B cell (primary cell): ENCODE results near the gene LHPP. TPM values are rescaled to one million over a fixed set of nuclear protein-coding genes. Genes with fewer than 3 reads are reported as not detected.

Experiments
- ATAC-seq: fragments of 200-7000 bp; cut with Tn5 transposase; one replicate; pipeline ENCODE4 v1.10.0; 2021; ENCODE audit warnings: low read depth, mild to moderate bottlenecking, moderate number of reproducible peaks, moderate library complexity
- CTCF ChIA-PET: fragments of 350-600 bp; sonication (Branson Sonifier 250); formaldehyde crosslinking; loops from one replicate; lab custom pipeline; 2021; ENCODE audit warnings: antibody characterized with exemption, inconsistent platforms; lab: Charles Lee
- POLR2A ChIA-PET: fragments of 350-600 bp; sonication (Branson Sonifier 250); formaldehyde crosslinking; loops from one replicate; lab custom pipeline; 2021; ENCODE audit warnings: antibody characterized with exemption; lab: Charles Lee
- DNase-seq: peaks from one replicate; pipeline ENCODE4 v3.0.0; 2013
- H2AFZ ChIP-seq: 2 replicates; pipeline ENCODE4 v1.6.1; 2012; ENCODE audit warnings: mild to moderate bottlenecking, low read depth, low read length; ENCODE audit not compliant: insufficient read depth, poor library complexity, severe bottlenecking
- H3K27ac ChIP-seq, 2 donors: 1 replicate in 1 of 2; 2 replicates in 1 of 2; pipeline ENCODE4 v1.5.1; 2012 to 2013; ENCODE audit warnings: low read length in 2 of 2, mild to moderate bottlenecking in 2 of 2, moderate library complexity in 1 of 2
- H3K27me3 ChIP-seq, 4 experiments: fragments of 200-600 bp in 1 of 4; sonication (generic) in 1 of 4; replicated peaks in 1 of 4; 1 replicate in 2 of 4; 2 replicates in 2 of 4; pipeline versions ENCODE4 v1.6.1 to v1.7.0; 2013 to 2016; ENCODE audit warnings: low read length in 3 of 4, mild to moderate bottlenecking in 2 of 4, mixed read lengths in 1 of 4, moderate library complexity in 1 of 4; ENCODE audit not compliant: insufficient read depth in 4 of 4, control insufficient read depth in 3 of 4; ENCODE audit errors: control extremely low read depth in 1 of 4
- H3K36me3 ChIP-seq, 2 experiments: replicated peaks in 1 of 2; 1 replicate in 1 of 2; 2 replicates in 1 of 2; pipeline versions ENCODE4 v1.6.1 to v1.7.1; 2013; ENCODE audit warnings: low read length in 1 of 2; ENCODE audit not compliant: insufficient read depth in 2 of 2, control insufficient read depth in 1 of 2; ENCODE audit errors: control extremely low read depth in 1 of 2, extremely low read depth in 1 of 2
- H3K4me1 ChIP-seq, 2 donors: fragments of 200-600 bp in 1 of 2; sonication (generic) in 1 of 2; 1 replicate in 1 of 2; 2 replicates in 1 of 2; pipeline versions ENCODE4 v1.5.1 to v1.6.1; 2013 to 2017; ENCODE audit warnings: low read length in 2 of 2; ENCODE audit not compliant: control insufficient read depth in 2 of 2, insufficient read depth in 2 of 2
- H3K4me2 ChIP-seq: replicated peaks from 2 replicates; pipeline ENCODE3; 2012; ENCODE audit warnings: mild to moderate bottlenecking, low read depth, low read length; ENCODE audit not compliant: poor library complexity, severe bottlenecking
- H3K4me3 ChIP-seq, 5 experiments: fragments of 200-600 bp in 1 of 5; sonication (generic) in 1 of 5; 1 replicate in 3 of 5; 2 replicates in 2 of 5; pipeline versions ENCODE4 v1.5.1 to v1.7.0; 2011 to 2016; ENCODE audit warnings: low read length in 4 of 5, mild to moderate bottlenecking in 4 of 5, low read depth in 2 of 5, control low read depth in 1 of 5, moderate library complexity in 1 of 5; ENCODE audit not compliant: insufficient read depth in 1 of 5; ENCODE audit errors: control extremely low read depth in 1 of 5, extremely low read depth in 1 of 5
- H3K79me2 ChIP-seq: fragments of 200-600 bp; sonication (generic); one replicate; pipeline ENCODE4 v1.6.0; 2016; ENCODE audit warnings: low read length; ENCODE audit not compliant: control insufficient read depth, insufficient read depth
- H3K9ac ChIP-seq: fragments of 200-600 bp; sonication (generic); 2 replicates; pipeline ENCODE4 v1.6.1; 2017; ENCODE audit warnings: mild to moderate bottlenecking, low read length, moderate library complexity
- H3K9me3 ChIP-seq, 3 donors: one replicate each; pipeline versions ENCODE4 v1.6.1 to v1.7.1; 2013; ENCODE audit warnings: low read length in 2 of 3; ENCODE audit not compliant: control insufficient read depth in 2 of 3, insufficient read depth in 1 of 3; ENCODE audit errors: control extremely low read depth in 1 of 3
- H4K20me1 ChIP-seq: 2 replicates; pipeline ENCODE4 v1.6.0; 2012; ENCODE audit warnings: mild to moderate bottlenecking, low read length; ENCODE audit not compliant: insufficient read depth, control insufficient read depth, poor library complexity, severe bottlenecking
- H3K27ac Mint-ChIP-seq: one replicate; pipeline ENCODE4 v1.8.0; 2021; ENCODE audit warnings: mixed read lengths
- H3K27me3 Mint-ChIP-seq: one replicate; pipeline ENCODE4 v1.8.0; 2021; ENCODE audit warnings: mixed read lengths
- H3K4me1 Mint-ChIP-seq: one replicate; pipeline ENCODE4 v1.8.0; 2021; ENCODE audit warnings: mixed read lengths
- H3K4me3 Mint-ChIP-seq: one replicate; pipeline ENCODE4 v1.8.0; 2021; ENCODE audit warnings: mixed read lengths
- H3K9me3 Mint-ChIP-seq: one replicate; pipeline ENCODE4 v1.8.0; 2022; ENCODE audit warnings: mixed read lengths; ENCODE audit not compliant: insufficient read depth
- EZH2 ChIP-seq: IDR thresholded peaks from 2 replicates; pipeline ENCODE4 v1.6.1; 2012; ENCODE audit warnings: borderline replicate concordance, low read depth, mild to moderate bottlenecking, moderate library complexity, low read length; ENCODE audit not compliant: insufficient read depth, poor library complexity, severe bottlenecking
- WGBS: methylation state at CpG from one replicate; pipeline ENCODE4 v1.1.5; 2013; ENCODE audit warnings: missing lambda C conversion rate; ENCODE audit not compliant: insufficient coverage; 5-methylcytosine and 5-hydroxymethylcytosine counted together
- intact Hi-C: fragments of 100-400 bp; cut with micrococcal nuclease; formaldehyde crosslinking; loops from one replicate; pipeline ENCODE4 v1.10.0; 2022
- polyA plus RNA-seq: library from polyadenylated mRNA; depleted of rRNA; stranded (reverse); fragments of >200 nt; gene quantifications from 2 replicates; pipeline ENCODE4 v1.2.3, GENCODE V29; 2012
- total RNA-seq, 2 donors: library from RNA; stranded (reverse); fragments of 120-200 nt in 1 of 2; gene quantifications; 1 replicate in 1 of 2; 2 replicates in 1 of 2; pipeline versions ENCODE4 v1.2.3 to v1.2.4, GENCODE V29; 2013 to 2022
- TF ChIP-seq, protein P1 (sequence below): fragments of 200-600 bp; IDR thresholded peaks from one replicate; pipeline ENCODE4 v1.8.0; 2022; ENCODE audit warnings: antibody characterized with exemption, mild to moderate bottlenecking

Gene LHPP
- total and polyA plus RNA-seq, 2 donors (not counting 1 experiment from before 2014, with no cell fraction given) = 60.2 to 83.5 TPM

DNA sequence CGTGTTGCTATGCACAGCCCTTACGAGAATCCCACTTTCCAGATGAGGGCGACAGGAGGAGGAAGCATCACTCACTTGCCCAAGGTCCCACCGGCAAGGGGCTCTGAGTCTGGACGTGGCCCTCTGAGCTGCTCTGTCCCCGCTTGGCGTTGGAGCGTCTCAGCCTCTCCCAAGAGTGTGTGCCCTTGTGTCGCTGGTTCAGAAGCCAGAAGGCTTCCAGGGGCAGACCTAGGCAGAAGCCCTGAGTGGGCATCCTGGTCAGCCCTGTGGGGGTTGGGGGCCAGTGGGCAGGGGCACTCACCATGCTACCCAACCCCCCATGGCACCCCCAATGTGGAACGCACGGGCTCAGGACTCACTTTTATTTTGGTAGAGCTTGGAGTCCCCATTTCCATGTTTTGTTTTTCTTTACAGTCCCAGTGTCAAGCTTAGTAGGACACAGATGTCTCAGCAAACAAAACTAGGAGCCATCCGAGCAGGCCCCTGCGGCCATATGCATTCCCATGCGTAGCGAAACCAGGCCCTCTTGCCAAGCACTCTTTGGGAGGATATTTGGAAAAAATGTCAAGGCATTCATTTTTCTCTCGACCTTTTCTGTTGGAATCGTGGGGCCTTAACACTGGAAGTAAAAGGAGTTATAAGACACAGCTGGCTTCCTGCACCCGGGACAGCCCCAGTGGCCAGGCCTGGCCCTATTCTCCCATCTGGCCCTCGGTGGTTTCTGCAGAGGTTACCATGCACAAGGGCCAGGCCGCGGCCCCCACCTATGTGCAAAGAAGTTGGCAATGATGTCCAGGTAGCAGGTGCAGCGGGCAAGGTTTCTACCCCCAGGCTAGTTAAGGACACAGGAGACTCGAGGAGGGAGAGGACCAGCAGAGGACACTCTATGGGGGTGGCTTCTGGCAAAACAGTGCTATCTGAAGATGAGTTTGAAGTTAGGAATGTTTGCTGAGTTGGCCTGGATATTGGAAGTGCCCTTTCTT is 97.0 kb downstream of the LHPP start:
- CTCF ChIA-PET = interaction anchor here (1.0 kb wide), 1 partner anchor 18 kb away, joined by 3 read pairs; no protein-coding TSS in a partner anchor
- Histone ChIP-seq H4K20me1 (no peaks in the 10 kb centered on the region), H2AFZ (no peak overlapping the region), H3K9ac (no peak overlapping the region), H3K4me2 (no peak overlapping the region), H3K4me1 (peaks cover 0 to 13% of the 10 kb centered on the region in 2 donors), H3K9me3 (peaks cover 0 to 18% (median 0%) of the 10 kb centered on the region in 3 donors), H3K36me3 (peaks cover 0 to 3% of the 10 kb centered on the region in 2 experiments), H3K27ac (no peak overlapping the region), H3K27me3 (no peaks in the 10 kb centered on the region), H3K4me3 (no peak overlapping the region), H3K79me2 (peaks cover 24% of the 10 kb centered on the region)
- H3K4me3 Mint-ChIP-seq = no peak overlapping the region
- no peak overlapping the region for H3K27ac Mint-ChIP-seq
- DNase-seq (no peak), ATAC-seq (no peak)
- H3K27me3 Mint-ChIP-seq = no peaks in the 10 kb centered on the region
- H3K4me1 Mint-ChIP-seq = peaks cover 17% of the 10 kb centered on the region
- intact Hi-C loops = no loop called here
- H3K9me3 Mint-ChIP-seq = no peaks in the 10 kb centered on the region
- POLR2A ChIA-PET = interaction anchor here (0.5 kb wide), 1 partner anchor 13 kb away, joined by 3 read pairs; no protein-coding TSS in a partner anchor
- 96% methylated on average over 19 of the region's 23 CpGs for WGBS
- TF ChIP-seq EZH2 = no peak
- TF ChIP-seq, protein P1, sequence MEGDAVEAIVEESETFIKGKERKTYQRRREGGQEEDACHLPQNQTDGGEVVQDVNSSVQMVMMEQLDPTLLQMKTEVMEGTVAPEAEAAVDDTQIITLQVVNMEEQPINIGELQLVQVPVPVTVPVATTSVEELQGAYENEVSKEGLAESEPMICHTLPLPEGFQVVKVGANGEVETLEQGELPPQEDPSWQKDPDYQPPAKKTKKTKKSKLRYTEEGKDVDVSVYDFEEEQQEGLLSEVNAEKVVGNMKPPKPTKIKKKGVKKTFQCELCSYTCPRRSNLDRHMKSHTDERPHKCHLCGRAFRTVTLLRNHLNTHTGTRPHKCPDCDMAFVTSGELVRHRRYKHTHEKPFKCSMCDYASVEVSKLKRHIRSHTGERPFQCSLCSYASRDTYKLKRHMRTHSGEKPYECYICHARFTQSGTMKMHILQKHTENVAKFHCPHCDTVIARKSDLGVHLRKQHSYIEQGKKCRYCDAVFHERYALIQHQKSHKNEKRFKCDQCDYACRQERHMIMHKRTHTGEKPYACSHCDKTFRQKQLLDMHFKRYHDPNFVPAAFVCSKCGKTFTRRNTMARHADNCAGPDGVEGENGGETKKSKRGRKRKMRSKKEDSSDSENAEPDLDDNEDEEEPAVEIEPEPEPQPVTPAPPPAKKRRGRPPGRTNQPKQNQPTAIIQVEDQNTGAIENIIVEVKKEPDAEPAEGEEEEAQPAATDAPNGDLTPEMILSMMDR = no peak
